Measurements from ENCODE around the gene TUBB6. TPM values are rescaled to one million over a fixed set of nuclear protein-coding genes. Genes with fewer than 3 reads are reported as not detected.

Gene TUBB6
- total RNA-seq, 2 donors from 2014 or later, result 7.8 to 41.6 TPM

DNA sequence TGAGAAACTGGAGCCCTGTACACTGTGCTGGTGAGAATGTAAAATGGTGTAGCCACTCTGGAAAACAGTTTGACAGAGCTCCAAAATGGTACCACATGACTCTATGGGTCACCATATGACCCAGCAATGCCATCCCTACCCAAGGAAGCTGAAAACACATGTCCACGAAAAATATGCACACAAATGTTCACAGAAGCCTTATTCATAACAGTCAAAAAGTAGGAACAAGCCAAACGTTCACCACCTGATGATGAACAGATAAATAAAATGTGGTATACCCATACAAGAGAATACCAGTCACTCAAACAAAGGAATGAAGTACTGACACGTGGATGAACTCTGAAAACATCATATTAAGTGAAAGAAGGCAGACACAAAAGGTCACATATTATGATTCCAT, 64.4 kb downstream of the TUBB6 start:
- TF ChIP-seq, protein P1, sequence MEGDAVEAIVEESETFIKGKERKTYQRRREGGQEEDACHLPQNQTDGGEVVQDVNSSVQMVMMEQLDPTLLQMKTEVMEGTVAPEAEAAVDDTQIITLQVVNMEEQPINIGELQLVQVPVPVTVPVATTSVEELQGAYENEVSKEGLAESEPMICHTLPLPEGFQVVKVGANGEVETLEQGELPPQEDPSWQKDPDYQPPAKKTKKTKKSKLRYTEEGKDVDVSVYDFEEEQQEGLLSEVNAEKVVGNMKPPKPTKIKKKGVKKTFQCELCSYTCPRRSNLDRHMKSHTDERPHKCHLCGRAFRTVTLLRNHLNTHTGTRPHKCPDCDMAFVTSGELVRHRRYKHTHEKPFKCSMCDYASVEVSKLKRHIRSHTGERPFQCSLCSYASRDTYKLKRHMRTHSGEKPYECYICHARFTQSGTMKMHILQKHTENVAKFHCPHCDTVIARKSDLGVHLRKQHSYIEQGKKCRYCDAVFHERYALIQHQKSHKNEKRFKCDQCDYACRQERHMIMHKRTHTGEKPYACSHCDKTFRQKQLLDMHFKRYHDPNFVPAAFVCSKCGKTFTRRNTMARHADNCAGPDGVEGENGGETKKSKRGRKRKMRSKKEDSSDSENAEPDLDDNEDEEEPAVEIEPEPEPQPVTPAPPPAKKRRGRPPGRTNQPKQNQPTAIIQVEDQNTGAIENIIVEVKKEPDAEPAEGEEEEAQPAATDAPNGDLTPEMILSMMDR (IDR thresholded peaks at IDR 0.05), result no peak
- intact Hi-C loops (cut with DNase I), result loop anchor here (10.0 kb wide), 1 partner anchor 48 kb away; no protein-coding TSS in a partner anchor
- peaks cover 24% of the 10 kb centered on the region for H3K4me1 ChIP-seq

DNA sequence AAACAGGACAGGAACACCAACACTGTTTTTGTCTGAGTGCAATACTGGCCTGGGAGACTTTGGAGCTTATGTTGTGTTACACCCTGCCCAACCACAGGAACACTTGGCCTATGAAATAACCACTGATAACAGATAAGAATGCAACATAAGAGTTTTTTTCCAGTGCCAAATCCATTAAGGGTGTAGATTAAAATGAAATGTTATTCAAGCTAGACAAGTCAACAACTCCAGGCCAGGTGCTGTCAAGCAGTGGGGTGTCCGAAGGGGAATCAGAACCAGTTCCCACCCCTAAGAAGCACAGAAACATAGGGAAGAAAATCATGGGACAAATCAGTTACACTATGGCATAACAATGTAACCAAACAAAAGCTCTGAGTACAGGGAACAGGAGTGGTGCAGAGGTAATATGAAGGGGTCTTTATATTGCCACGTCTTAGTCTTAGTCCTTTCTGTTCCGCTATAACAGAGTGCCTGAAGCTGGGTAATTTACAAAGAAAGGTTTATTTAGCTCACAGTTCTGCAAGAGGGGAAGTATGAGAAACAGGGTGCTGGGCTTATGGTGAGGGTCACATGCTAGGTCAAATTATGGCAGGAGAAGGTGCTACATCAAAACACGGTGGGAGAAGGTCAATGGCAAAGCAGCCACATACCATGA, 65.2 kb downstream of the TUBB6 start:
- Histone ChIP-seq H3K4me1 (peaks cover 22% of the 10 kb centered on the region), H3K4me3 (no peak overlapping the region), H3K9me3 (no peaks in the 10 kb centered on the region), H3K27me3 (no peaks in the 10 kb centered on the region), H3K36me3 (no peaks in the 10 kb centered on the region), H3K9ac (ENCODE audit: low read depth in 2 of 2, low read length in 2 of 2) (peak overlapping the region in 1 of 2 donors; percentile 3), H3K27ac (peak overlapping the region; percentile 52)
- DNase-seq, result peak; percentile 47
- intact Hi-C loops (cut with DNase I), result loop anchor here (10.0 kb wide), 1 partner anchor 48 kb away; no protein-coding TSS in a partner anchor
- TF ChIP-seq, protein P1 (IDR thresholded peaks at IDR 0.05), result no peak

More for the DNA sequence above, 64.4 kb downstream of the TUBB6 start:
- no peaks in the 10 kb centered on the region for H3K9me3 ChIP-seq
- no peak for DNase-seq
- no peak overlapping the region for H3K9ac ChIP-seq (ENCODE audit: low read depth in 2 of 2, low read length in 2 of 2)
- no peak overlapping the region for H3K27ac ChIP-seq
- no peaks in the 10 kb centered on the region for H3K36me3 ChIP-seq
- H3K27me3 ChIP-seq, result no peaks in the 10 kb centered on the region
- no peak overlapping the region for H3K4me3 ChIP-seq

DNA sequence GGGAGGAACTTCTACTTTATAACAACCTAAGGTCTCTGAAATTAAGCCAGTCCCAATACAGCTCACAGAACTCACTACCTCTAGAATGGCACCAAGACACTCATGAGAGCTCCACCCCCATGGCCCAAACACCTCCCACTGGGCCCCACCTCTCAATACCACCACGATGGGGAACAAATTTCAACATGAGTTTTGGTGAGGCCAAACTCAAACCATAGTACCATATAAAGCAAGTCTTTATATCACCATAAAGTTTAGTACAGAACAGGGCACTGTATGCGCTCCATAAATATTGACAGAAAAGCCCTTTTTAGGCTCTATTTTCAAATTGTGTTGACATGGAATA, 65.7 kb downstream of the TUBB6 start:
- Histone ChIP-seq H3K4me1 (peaks cover 22% of the 10 kb centered on the region), H3K9me3 (no peaks in the 10 kb centered on the region), H3K27ac (peak overlapping the region; percentile 52), H3K4me3 (no peak overlapping the region), H3K9ac (ENCODE audit: low read depth in 2 of 2, low read length in 2 of 2) (peak overlapping the region in 1 of 2 donors; percentile 3), H3K36me3 (no peaks in the 10 kb centered on the region), H3K27me3 (no peaks in the 10 kb centered on the region)
- TF ChIP-seq, protein P1 (IDR thresholded peaks at IDR 0.05), result no peak
- intact Hi-C loops (cut with DNase I), result loop anchor here (10.0 kb wide), 1 partner anchor 49 kb away; no protein-coding TSS in a partner anchor
- DNase-seq, result no peak

DNA sequence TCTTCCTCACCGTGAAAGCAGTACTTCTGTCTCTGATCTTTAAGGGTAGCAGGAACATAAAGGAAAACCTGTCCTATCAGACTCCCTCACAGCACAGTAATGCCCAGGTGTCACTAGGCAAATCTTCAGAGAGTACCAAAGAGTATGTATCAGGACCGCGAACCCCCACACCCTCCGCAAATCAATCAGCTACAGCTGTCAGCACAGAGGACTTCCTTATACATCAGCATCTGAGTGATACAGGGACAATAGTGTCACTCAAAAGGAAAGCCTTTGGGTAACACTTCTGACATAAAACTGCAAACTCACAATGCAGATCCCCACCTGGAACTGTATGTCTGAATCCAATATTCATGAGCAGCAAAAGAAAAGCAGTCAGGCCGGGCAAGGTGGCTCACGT, 66.4 kb downstream of the TUBB6 start:
- H3K36me3 ChIP-seq, result no peaks in the 10 kb centered on the region
- no peaks in the 10 kb centered on the region for H3K9me3 ChIP-seq
- TF ChIP-seq, protein P1 (IDR thresholded peaks at IDR 0.05), result no peak
- intact Hi-C loops (cut with DNase I), result loop anchor here (10.0 kb wide), 1 partner anchor 50 kb away; no protein-coding TSS in a partner anchor
- H3K27ac ChIP-seq, result peak overlapping the region; percentile 52
- no peaks in the 10 kb centered on the region for H3K27me3 ChIP-seq
- no peak for DNase-seq
- H3K9ac ChIP-seq (ENCODE audit: low read depth in 2 of 2, low read length in 2 of 2), result peak overlapping the region in 1 of 2 donors; percentile 21
- H3K4me1 ChIP-seq, result peaks cover 22% of the 10 kb centered on the region
- H3K4me3 ChIP-seq, result no peak overlapping the region

Other genes starting within 250 kb of the TUBB6 start
- gene ANKRD62, start 214.4 kb upstream of the TUBB6 start, total RNA-seq, result under 1 TPM; 0.19 to 0.40 TPM
- gene CIDEA, start 53.9 kb upstream of the TUBB6 start, total RNA-seq, result not detected
- gene AFG3L2, start 69.0 kb downstream of the TUBB6 start, total RNA-seq, result 100 to 1,000 TPM in 1 of 2 donors, 10 to 100 TPM in 1; 94.3 to 112 TPM
- 1 to 10 TPM; 1.6 to 5.6 TPM for gene PRELID3A, start 99.7 kb downstream of the TUBB6 start, total RNA-seq

All from colonic mucosa (tissue), 4 donors.